ENCODE results near the gene ALCAM.

ALCAM gene

DNA sequence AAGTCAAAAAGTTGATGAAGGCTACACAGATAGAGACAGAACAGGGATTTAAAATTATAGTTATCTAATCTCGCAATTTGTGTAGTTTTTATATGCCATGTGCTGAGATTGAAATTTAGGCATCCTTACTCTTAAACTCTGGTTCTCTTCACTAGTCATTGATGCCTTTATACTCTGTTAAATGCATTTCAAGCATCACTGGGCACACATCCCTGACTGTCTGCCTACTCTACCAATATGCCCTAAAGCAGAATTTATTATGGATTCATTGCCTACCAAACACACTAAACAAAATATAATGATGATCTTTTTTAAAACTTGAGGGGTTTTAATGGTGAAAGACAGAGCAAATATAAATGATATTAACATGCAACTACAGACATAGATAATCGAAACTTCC lies 10.3 kb upstream of the ALCAM start:
- DNase-seq (ENCODE audit: low read depth in 2 of 2): no peak

DNA sequence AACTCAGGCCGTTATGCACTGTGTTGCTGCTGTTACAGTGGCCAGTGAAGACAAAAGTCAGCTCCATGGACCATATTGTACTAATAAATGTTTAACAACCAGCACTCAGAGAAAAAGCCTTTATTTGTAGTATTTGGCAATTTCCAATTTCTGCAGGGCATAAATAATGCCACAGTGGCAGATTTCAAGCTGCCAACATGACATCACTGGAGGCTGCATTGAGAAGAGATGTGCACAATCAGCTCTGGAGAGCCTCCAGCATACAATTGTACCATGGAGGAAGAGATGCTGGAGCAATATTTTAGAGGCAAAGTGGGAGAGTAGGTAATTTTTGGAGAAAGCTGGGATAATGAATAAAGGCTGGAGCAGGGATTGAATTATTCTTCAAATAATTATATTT lies 9.7 kb upstream of the ALCAM start:
- DNase-seq (ENCODE audit: low read depth in 2 of 2): no peak

DNA sequence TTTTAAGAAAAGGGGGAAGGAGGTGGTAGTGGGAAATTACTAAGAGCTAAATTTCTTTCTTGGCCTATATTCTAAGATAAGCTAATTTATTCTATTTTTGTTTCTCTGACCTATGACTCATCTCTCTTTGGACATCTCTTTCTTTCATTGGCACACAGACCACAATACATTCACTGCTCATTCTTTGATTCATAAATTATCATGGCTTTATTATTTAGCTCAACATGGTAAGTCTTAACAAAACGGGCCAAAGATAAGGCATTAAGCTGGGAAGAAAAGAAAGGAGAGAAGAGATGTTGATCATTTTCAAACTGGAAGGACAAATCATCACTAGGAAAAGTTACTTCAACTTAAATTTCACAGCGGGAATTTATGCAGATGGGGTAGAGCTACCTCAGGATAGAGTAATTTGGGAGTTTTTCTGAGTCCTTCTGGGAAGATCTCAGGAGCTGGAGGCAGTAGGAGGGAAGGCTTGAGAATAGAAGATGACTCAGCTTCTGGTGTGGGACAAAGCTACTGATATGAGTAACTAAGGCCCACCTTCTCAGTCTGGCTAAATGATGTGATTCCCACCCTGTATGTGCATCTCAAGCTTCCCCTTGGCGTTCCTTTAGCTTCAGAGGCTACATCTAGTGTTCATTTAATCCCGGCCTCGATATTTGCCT lies 7.5 kb upstream of the ALCAM start:
- no peak for DNase-seq (ENCODE audit: low read depth in 2 of 2)

DNA sequence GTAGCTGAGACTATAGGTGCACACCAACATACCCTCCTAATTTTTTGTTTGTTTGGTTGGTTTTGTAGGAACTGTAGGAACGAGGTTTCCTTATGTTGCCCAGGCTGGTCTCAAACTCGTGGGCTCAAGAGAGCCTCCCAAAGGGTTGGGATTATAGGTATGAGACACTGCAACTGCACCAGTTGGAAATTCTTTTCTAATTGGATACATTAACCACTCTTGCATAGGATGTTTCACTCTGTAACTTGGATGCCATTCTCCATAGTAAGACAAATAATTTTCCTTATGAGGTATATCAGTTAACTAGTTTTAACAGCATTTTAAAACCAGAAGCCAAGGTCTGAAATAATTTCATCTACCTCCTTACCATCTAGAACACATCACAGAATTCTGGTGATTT lies 6.7 kb upstream of the ALCAM start:
- no peak for DNase-seq (ENCODE audit: low read depth in 2 of 2)

DNA sequence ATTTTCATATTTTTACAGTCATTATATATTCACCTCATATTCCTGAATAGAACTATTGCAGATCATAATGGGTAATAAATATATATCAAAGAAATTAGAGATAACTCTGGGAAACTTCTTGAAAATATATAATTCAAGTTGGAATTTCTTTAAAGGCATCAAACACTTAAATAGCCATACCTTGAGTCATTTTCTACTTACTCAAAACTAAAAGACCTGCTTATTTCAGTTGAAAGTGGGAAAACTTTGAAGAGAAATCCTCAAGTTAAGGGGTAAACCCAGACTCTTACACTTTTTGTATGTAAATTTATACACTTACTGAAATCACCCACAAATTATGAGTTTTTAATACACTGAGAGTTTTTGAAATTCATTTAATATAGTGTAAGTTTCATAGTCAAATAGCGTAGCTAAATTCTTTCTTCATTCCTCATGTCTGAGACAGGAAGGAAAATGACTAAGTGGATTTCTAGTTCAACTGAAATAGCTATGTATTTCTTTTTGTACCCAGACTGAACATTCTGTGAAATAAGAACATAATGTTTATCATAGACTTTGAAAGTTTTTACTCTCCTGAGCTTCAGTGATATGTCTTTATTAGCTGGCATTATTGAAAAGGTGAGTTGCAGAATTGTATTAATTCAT lies 4.6 kb upstream of the ALCAM start:
- DNase-seq (ENCODE audit: low read depth in 2 of 2): no peak

DNA sequence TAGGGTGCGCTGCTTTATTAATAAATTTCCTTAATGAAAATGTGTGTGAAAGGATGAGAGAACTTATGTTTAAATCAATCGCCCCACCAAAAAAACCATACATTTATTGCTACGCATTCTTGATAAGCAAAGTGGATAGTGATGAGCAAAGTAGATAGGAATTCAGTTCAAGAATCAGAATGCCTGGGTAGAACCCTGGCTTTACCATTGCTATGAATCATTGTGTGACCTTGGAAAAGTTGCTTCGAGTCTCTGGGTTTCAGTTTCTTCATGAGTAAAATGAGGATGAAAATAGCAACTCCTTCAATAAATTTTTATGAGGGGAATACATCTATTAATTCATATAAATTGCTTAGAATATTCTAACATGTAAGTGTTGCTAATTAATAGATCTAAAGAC lies 2.6 kb upstream of the ALCAM start:
- no peak for DNase-seq (ENCODE audit: low read depth in 2 of 2)

DNA sequence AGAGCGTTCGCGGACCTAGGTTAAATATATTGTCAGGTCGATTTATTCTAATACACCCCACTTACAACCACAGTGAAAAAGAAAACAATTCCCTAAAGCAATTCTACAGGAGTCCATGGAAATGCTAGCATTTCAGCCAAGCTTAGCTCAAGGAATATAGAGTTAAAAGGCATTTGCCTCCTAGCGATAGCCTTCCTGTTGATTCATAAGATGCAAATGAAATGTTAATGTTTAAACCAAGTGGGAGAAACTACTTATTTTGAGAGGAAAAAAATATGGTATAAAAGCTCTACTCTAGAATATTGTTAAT lies 1.7 kb upstream of the ALCAM start:
- DNase-seq (ENCODE audit: low read depth in 2 of 2): no peak

DNA sequence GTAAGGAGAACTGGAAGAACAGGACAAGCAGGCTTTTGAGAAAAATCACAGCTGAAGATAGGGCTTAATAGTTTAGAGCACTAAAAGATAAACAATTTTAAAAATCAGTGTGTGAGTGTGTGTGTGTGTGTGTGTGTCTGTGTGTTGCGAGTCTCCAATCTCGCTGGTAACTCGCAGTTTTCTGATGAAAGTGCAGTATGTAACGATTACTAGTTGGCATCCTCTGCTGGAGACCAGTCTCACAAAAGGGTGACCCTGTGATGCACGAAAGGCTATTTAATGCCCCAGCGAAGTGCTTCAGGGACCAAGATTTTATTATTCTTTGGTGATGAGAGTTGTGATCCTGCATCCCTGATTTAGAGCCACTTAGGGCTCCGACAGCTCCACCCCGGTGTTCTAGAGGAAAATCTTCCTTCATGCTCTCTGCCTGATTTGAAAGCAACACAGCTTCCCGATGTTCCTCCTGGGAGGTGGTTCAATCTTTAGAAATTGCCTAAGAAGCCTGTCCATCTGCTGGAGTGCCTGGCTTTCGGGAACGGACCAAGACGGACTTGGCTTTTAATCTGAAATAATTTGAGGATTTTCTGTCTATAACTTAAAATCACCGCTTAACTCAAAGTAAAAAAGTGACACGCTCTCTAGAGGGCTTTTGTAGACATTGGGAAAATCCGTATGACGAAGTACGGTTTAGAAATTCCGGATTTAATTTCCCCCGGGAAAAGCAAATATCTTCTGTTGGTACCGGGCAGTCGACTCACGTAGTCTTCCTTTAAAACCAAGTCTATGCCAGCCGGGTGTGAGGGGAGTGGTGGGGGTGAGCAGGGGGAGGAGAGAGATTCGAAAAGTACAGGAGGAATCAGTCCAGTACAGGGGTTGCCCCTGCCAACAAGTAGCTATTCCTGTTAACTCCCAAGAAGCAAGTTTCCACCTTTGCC lies 1.1 kb upstream of the ALCAM start:
- DNase-seq (ENCODE audit: low read depth in 2 of 2): no peak

DNA sequence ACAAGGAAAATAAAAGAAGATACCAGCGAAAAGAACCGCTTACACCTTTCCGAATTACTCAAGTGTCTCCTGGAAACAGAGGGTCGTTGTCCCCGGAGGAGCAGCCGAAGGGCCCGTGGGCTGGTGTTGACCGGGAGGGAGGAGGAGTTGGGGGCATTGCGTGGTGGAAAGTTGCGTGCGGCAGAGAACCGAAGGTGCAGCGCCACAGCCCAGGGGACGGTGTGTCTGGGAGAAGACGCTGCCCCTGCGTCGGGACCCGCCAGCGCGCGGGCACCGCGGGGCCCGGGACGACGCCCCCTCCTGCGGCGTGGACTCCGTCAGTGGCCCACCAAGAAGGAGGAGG lies 325 bp downstream of the ALCAM start:
- no peak for DNase-seq (ENCODE audit: low read depth in 2 of 2)

DNA sequence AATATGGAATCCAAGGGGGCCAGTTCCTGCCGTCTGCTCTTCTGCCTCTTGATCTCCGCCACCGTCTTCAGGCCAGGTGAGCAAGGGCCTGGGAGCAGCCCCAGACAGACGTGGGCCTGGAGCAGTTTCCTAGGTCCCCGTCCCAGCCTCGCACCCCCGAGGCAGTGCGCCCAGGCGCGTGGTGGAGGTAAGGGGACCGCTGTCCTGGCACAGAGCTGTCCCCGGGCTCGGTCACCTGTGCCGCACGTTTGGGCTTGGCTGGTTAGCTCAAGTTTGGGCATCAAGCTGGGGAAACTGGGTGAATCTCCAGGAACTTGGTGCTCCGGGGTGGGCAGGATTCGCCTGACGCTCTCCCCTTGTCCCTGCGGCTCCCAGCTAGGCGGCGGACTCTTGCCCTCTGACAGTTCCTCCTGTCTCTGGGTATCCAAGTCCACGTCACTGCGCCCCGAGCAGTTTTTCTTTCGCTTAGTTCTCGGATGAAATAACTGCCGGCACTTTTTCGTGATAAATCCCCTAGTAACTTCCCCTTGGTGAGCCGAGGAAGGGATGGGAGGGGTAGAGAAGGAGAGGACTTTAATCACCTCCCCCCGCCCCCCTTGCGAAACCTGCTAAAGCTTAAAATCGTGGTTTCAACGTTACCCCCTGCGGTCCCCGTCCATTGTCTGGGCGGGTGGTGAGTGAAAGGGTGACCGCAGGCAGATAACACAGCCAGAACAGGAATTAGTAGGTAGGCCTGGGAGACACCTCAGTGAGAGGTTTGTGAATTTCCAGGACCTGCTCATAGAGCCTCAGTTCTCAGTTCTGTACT lies 901 bp downstream of the ALCAM start:
- peak in 1 of 2 donors; percentile 51 for DNase-seq (ENCODE audit: low read depth in 2 of 2)

DNA sequence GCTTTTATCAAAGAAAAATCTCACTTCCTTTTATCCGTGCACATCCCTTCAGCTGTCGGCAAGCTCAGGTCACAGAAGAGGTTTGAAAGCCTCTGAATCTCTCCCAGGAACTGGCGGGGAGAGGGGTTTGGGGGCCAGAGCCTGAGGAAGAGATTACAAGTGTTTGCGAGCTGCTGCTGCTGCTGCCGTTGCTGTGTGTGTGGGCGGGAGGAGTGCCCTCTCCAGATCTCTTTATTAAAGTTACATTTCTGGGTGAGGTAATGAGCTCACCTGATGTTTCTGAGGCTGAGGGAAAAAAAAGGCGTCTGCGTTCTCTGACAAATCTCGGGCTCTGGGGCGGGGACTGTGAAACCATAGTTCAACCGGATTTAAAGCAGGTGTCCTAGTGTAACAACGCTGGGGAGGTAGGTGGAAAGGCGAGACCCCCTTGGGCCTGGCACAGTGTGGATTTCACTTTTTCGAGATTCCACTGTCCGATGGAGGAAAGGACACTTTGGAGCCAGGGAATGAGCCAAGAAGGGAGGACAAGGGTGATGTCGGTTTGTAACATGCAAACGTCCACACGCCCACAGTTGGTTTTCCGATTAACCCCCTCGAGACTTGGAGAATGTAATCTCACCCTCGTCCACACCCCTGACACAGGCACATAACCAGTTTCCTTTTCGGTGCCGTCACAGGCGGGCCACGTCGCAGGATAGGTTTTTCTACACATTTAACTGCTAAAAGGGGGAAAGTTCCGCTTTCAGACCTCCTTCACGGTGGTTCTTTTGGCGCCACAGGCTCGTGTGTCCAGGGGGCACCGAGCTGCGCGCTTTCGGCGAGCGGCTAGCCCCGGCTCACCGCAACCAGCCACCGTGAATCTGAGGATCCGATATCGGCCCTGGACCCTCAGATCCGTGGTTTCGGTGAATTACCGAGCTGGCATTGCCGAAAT lies 2.1 kb downstream of the ALCAM start:
- peak in 1 of 2 donors; percentile 33 for DNase-seq (ENCODE audit: low read depth in 2 of 2)

DNA sequence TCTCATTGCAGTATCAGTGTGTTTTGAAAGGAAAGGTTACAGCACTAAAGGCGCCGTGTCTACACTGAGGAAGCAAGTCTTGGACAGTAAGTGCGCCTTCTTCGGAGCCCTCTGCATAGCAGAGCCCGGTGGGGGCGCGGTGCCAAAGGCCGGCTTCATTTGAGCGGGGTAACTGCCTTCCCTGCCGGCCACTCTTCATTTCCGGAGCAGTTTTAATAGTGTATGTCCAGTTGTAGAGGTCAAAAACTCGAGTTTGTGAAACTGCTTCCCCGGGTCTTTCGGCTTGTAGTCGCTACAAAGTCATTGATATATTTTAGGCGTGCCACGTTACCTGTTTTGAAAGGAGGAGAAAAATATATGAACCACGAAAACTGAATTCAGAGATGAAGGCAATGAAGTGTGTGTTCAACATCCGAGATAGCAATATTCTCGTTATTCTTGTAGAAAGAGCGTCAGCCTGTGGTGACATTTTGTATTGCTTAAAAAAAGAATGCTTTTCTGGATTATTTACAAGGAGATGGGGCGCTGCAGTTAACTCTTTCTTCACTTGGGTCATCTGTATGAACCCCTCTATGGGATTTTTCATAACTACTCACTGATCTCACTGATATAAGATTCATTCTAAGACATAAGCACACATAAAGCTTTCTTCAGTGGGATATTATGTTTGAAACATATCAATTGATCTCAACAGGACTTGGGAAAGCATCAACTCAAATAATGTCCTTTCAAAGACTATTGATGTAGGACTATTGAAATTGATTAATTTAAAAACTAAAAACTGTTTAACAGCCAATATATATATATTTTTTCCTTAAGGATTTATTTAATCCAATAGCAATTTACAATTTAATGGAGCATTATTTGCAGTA lies 3.0 kb downstream of the ALCAM start:
- no peak for DNase-seq (ENCODE audit: low read depth in 2 of 2)

DNA sequence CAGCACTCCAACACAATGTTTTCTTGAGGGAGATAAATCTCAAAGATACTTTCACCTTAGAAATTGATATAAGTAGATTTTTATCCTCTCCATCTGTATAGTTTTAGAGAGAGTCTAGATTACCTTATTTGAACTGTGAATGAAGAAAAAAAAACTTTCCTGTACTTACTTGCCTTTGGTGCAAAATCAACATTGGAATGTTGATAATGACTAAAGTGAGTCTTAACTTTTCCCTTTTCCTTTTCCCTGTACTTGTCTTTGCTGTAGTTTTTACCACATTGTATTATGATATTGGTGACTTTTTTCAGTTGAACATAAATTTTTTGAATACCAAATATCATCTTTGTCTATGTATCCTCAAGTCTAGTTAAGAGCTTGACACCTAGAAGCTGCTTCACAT lies 6.7 kb downstream of the ALCAM start:
- no peak for DNase-seq (ENCODE audit: low read depth in 2 of 2)

DNA sequence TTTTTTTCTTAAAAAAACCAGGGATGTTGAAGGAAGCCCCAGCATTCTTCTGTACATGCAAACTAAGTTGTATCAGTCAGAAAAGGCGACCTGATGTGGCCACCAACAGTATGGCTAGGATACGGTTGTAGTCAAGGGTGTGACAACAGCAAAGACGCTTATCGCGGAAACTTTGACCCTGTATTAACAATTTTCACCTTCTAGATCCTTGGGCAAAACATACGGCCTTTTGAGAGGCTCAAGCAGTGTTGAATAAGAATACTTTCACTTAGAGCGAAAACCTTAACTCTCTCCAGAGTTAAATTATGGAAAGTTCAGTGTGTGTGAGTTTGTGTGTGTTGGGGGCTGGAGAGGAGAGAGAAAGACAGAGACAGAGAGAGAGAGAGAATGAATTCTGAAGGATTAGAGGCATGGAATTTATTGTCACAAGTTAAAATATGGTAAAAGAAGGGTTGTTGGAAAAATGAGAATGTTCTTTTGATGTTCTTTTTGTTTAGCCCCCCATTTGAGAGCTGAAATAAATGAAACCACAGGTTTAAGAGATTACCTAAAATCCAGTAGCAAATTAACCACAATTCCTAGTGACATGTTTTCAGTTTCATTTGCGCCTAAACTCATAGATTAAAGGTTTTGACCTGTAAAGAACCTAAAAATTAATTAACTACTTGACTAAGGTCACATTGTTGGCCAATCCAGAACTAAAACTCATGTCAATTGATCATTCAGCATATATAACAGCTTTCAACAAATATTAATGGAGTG lies 9.2 kb downstream of the ALCAM start:
- DNase-seq (ENCODE audit: low read depth in 2 of 2): no peak

DNA sequence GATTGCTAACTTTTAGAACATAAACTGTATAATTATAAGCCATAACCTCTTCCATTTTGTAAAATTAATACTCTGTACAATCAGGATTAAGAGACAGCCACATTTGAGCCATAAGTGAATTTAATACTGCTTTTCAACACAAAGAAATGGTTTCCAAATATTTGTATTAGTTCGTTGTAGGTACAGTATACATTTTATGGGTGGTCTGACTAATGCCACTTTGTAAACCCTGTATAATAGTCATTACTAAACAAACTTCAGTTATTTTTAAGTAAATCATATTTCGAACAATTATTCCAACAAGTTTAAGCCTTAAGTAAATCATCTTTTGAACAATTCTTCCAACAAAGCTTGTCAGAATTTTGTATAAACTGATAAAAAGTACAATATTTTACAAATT lies 11.0 kb downstream of the ALCAM start:
- no peak for DNase-seq (ENCODE audit: low read depth in 2 of 2)

DNA sequence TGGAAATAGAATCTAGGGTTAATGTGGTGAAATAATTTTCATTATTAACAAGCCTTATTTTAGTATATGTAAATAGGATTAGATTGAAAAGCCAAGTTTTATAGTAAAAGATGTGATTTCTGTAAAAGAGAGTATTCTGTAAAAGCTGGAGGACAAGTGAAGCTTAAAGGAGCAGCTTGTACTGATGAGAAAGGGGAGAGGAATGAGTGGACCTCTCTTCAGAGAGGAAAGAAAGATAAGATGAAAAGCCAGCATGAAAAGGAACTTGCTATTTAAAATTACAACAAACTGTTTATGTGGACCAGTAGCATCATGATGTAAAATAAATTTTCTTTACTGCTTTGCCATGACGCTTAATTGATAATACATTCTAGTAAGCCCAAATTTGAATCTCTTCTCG lies 18.5 kb downstream of the ALCAM start:
- DNase-seq (ENCODE audit: low read depth in 2 of 2): no peak

DNA sequence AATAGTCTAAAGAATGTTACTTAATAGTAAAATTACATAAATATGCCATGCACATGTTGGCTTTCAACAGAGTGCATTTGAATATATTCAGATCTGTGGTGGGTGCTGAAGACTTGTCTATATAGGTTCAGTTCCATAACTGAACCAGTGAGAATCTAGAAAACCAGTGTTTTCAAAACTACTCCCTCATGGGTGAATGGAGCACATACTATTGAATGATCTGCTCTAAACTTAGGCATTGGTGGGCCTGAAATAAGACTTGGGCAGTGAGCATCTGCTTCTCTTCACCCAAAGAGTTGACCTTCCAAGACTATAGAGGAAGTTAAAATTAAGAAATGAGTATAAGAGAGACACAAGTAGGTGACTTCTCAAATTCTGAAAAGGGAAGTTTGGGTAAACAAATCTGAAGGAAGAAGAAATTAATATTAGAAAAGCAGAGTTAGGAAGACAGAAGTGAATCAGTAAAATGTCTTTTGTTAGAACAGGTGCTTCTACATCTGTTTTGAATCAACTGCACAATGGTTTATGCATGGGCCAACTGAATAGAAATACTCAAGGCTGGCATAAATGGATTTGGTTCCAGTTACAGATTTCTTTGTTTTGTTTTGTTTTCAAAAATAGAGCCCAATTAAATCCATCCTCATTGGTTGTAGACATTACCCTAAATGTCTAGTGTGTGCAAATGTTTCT lies 19.3 kb downstream of the ALCAM start:
- DNase-seq (ENCODE audit: low read depth in 2 of 2): no peak

DNA sequence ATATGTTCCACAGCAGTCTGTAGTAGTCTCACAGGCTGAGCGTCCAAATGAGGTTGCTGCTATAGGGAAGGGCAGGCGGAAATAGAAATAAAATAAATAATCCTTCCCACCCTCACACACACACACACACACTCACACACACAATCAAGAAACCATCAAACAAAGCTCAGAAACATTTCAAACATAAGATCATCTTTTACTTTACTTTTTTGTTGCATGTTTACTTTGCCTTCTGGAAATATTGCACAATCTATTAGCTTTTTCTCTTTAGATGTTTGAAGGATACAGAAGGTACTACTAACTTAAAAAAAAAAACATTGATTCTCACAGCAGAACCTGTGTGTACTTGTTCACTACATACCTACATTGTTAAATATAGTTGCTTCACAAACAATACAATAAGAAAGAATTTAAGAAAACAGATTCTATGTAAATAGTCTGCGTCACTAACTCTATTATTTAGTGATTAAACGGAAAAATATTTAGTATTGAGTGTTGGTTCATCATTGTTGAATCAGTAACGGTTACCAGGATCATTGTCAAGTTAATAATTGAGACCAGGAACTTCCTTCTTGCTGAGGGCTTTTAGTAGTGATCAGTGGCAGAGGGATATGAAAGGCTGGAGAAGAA lies 20.5 kb downstream of the ALCAM start:
- DNase-seq (ENCODE audit: low read depth in 2 of 2): no peak
